Right lobe of liver (tissue), 4 donors: ENCODE results near the gene TMED4.

Source experiments
- CTCF ChIP-seq, 4 donors: fragments of 200-600 bp in 3 of 4; fragments of 450-650 bp in 1 of 4; IDR thresholded peaks; one replicate each; pipeline versions ENCODE4 v1.5.1 to v1.8.0; 2016 to 2022; ENCODE audit warnings: antibody characterized with exemption in 4 of 4, mild to moderate bottlenecking in 2 of 4
- POLR2A ChIP-seq: fragments of 450-650 bp; IDR thresholded peaks from one replicate; pipeline ENCODE4 v1.6.1; 2017; ENCODE audit warnings: antibody characterized with exemption, mild to moderate bottlenecking
- donor health status: DM: no; HTN: no; CAD: no.
- donor health status: DM: no; HTN: no; CAD: no.
- donor health status: DM: no; HTN: yes; CAD: no.

DNA sequence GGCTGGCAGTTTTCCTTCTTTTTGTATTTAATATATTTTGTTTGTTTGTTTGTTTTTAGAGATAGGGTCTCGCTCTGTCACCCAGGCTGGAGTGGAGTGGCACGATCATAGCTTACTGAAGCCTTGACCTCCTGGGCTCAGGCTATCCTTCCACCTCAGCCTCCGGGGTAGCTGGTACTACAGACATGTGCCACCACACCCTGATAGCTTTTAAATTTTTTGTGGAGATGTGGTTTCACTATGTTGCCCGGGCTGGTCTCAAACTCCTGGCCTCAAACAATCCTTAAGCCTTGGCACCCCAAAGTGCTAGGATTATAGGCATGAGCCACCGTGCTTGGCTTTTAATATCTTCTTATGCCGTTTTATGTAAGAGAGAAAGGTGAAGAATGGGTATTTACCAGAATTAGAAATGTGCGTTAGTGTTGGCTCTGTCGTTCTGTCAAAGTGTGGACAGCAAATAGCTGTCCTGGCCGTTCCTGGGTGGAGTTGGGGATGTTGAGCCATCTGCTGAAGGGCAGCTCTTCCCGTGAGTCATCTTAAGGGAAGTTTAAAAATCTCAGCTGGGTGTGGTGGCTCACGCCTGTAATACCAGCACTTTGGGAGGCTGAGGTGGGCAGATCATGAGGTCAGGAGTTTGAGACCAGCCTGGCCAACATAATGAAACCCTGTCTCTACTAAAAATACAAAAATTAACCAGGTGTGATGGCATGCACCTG is 39.2 kb upstream of the TMED4 start:
- TF ChIP-seq POLR2A = no peak
- no peak for TF ChIP-seq CTCF (IDR thresholded peaks at IDR 0.05)
